Stomach (tissue), 4 donors: ENCODE measurements around the gene DYTN.

Source experiments
- POLR2A ChIP-seq, 4 donors: fragments of 450-650 bp; IDR thresholded peaks; one replicate each; pipeline ENCODE4 v1.6.1; 2016; ENCODE audit warnings: antibody characterized with exemption in 4 of 4, control low read depth in 2 of 4, mild to moderate bottlenecking in 1 of 4, moderate library complexity in 1 of 4
- POLR2AphosphoS5 ChIP-seq, 3 donors: sonication (generic); formaldehyde crosslinking; IDR thresholded peaks; one replicate each; pipeline ENCODE4 v1.6.1; 2016; ENCODE audit warnings: antibody characterized with exemption in 3 of 3
- TF ChIP-seq, protein P1 (sequence below), 7 experiments: fragments of 450-650 bp in 4 of 7; fragments of 200-600 bp in 3 of 7; sonication (generic) in 3 of 7; IDR thresholded peaks; one replicate each; pipeline ENCODE4 v1.5.1; 2016 to 2019; ENCODE audit warnings: antibody characterized with exemption in 7 of 7, control low read depth in 2 of 7, mild to moderate bottlenecking in 1 of 7

DNA sequence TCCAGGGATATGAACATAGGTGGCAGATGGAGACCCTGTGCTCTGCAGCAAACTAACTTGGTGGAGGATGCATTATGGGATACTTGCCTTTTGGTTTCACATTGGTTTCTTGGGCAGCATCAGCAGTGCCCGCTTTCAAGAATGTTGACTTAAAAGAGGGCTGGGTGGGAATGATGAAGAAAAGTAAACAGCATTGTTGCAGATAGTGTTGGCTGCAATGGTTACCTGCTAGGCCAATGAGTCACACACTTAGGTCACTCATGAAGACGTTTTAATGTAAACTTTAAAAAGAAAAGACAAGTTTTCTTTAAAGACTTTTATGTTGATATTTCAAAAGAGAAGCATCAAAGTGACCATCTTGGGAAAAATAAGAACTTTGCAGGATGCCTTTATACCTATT, 102.0 kb downstream of the DYTN start:
- TF ChIP-seq, protein P1, sequence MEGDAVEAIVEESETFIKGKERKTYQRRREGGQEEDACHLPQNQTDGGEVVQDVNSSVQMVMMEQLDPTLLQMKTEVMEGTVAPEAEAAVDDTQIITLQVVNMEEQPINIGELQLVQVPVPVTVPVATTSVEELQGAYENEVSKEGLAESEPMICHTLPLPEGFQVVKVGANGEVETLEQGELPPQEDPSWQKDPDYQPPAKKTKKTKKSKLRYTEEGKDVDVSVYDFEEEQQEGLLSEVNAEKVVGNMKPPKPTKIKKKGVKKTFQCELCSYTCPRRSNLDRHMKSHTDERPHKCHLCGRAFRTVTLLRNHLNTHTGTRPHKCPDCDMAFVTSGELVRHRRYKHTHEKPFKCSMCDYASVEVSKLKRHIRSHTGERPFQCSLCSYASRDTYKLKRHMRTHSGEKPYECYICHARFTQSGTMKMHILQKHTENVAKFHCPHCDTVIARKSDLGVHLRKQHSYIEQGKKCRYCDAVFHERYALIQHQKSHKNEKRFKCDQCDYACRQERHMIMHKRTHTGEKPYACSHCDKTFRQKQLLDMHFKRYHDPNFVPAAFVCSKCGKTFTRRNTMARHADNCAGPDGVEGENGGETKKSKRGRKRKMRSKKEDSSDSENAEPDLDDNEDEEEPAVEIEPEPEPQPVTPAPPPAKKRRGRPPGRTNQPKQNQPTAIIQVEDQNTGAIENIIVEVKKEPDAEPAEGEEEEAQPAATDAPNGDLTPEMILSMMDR (IDR thresholded peaks at IDR 0.05), result no peak
- TF ChIP-seq POLR2AphosphoS5 (IDR thresholded peaks at IDR 0.05) (no peak), POLR2A (IDR thresholded peaks at IDR 0.05) (no peak)
